ENCODE results near the gene SPATA6L. TPM values are rescaled to one million over a fixed set of nuclear protein-coding genes. Genes with fewer than 3 reads are reported as not detected.

SPATA6L gene
- total RNA-seq, 3 donors from 2014 or later (not counting 1 experiment from before 2014, with no cell fraction given), result 2.0 to 4.7 (median 4.3) TPM

DNA sequence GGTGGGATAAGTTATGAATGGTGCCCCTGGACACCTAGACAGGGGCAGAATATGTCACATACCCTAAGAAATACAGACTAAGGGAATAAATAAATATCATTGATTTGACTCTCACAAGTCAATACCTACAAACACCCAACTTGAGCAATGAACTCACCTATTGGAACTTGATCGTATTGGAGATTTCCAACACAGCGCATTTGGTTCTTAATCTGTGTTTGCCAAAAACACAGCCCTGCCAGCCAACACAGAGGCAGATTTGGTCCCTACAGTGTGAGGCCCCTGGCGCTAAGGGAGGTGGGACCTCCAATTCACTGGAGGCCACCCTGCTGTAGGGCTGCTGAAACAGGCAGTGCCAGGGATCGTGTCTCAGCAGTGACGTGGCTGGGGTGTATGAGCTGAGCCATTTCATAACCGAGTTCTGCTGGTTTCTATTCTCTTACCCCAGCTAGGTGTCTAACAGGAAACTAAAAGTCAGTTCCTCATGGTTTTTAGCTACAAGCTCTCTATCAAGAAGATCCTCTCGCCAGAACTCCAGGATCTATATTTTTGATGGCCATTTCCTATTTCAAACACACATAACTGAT lies 91.5 kb downstream of the SPATA6L start:
- TF ChIP-seq CTCF (IDR thresholded peaks at IDR 0.05), result no peak
- DNase-seq, result no peak
- Mint-ChIP-seq H3K9me3 (no peaks in the 10 kb centered on the region), H3K27ac (no peak overlapping the region), H3K27me3 (ENCODE audit: low read depth in 2 of 2) (peaks cover 0 to 6% of the 10 kb centered on the region in 2 donors), H3K4me1 (peaks cover 7 to 11% of the 10 kb centered on the region in 2 donors), H3K4me3 (no peak overlapping the region), H3K36me3 (no peaks in the 10 kb centered on the region)
- no peak overlapping the region for H3K27ac ChIP-seq (ENCODE audit: low read length)
- no peak for ATAC-seq
- H3K36me3 ChIP-seq (ENCODE audit: control insufficient read depth, insufficient read depth, low read length), result no peaks in the 10 kb centered on the region
- no peaks in the 10 kb centered on the region for H3K27me3 ChIP-seq (ENCODE audit: control insufficient read depth, insufficient read depth, low read length)
- H3K9me3 ChIP-seq (ENCODE audit: control insufficient read depth, insufficient read depth, low read length), result no peaks in the 10 kb centered on the region
- no peak overlapping the region for H3K4me3 ChIP-seq (ENCODE audit: low read length)
- H3K4me1 ChIP-seq (ENCODE audit: control insufficient read depth, insufficient read depth, low read length), result no peaks in the 10 kb centered on the region
- 93% methylated on average over 7 of the region's 7 CpGs for WGBS (ENCODE audit: insufficient coverage)
- intact Hi-C loops (cut with micrococcal nuclease), result no loop called here

DNA sequence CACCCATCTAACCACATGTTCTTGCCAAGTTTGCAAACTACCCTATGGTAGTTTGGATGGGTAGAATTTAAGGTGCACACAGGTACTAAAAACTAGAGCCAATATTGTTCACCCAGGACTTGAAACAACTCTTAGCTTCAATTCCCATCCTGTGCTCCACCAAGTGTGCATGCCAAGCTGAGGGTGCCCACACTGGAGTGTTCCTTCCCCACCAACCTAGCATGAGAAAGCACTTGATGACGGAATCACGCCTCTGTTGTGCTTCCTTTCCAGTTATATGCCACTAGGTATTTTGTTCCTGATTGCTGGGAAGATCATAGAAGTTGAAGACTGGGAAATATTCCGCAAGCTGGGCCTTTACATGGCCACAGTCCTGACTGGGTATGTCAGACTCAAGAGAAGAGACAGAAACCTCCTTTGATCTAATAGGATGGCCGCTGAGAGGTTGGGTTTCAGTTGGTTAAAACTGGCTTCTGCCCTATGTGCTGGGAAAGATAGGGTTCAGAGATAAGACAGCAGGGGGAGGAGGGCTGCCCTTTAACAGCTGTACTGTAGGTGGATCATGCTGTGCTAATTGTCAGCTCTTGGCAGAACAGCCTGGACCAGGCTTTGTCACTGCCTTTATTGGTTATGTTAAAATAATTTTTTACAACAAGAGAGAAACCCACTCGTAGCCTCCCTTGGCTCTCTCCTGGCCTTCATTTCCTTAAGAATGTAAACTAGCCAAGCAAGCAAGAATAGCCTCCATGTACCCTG lies 92.5 kb downstream of the SPATA6L start:
- Histone ChIP-seq H3K36me3 (ENCODE audit: control insufficient read depth, insufficient read depth, low read length) (no peaks in the 10 kb centered on the region), H3K4me1 (ENCODE audit: control insufficient read depth, insufficient read depth, low read length) (no peaks in the 10 kb centered on the region), H3K27ac (ENCODE audit: low read length) (no peak overlapping the region), H3K9me3 (ENCODE audit: control insufficient read depth, insufficient read depth, low read length) (no peaks in the 10 kb centered on the region), H3K27me3 (ENCODE audit: control insufficient read depth, insufficient read depth, low read length) (no peaks in the 10 kb centered on the region), H3K4me3 (ENCODE audit: low read length) (no peak overlapping the region)
- H3K9me3 Mint-ChIP-seq, result no peaks in the 10 kb centered on the region
- H3K4me3 Mint-ChIP-seq, result no peak overlapping the region
- DNase-seq (no peak), ATAC-seq (no peak)
- no peak for TF ChIP-seq CTCF (IDR thresholded peaks at IDR 0.05)
- H3K4me1 Mint-ChIP-seq, result peaks cover 7 to 11% of the 10 kb centered on the region in 2 donors
- H3K27ac Mint-ChIP-seq, result no peak overlapping the region
- intact Hi-C loops (cut with micrococcal nuclease), result no loop called here
- 82% methylated on average over 5 of the region's 5 CpGs for WGBS (ENCODE audit: insufficient coverage)
- H3K27me3 Mint-ChIP-seq (ENCODE audit: low read depth in 2 of 2), result peaks cover 0 to 6% of the 10 kb centered on the region in 2 donors
- H3K36me3 Mint-ChIP-seq, result no peaks in the 10 kb centered on the region

GRCh38 chr9:4573176-4573575 lies 93.1 kb downstream of the SPATA6L start:
- no peak for TF ChIP-seq CTCF (IDR thresholded peaks at IDR 0.05)
- Mint-ChIP-seq H3K27ac (no peak overlapping the region), H3K9me3 (no peaks in the 10 kb centered on the region), H3K27me3 (ENCODE audit: low read depth in 2 of 2) (peaks cover 0 to 4% of the 10 kb centered on the region in 2 donors), H3K36me3 (no peaks in the 10 kb centered on the region), H3K4me3 (no peak overlapping the region), H3K4me1 (peaks cover 7 to 11% of the 10 kb centered on the region in 2 donors)
- Histone ChIP-seq H3K27ac (ENCODE audit: low read length) (no peak overlapping the region), H3K9me3 (ENCODE audit: control insufficient read depth, insufficient read depth, low read length) (no peaks in the 10 kb centered on the region), H3K4me3 (ENCODE audit: low read length) (no peak overlapping the region), H3K4me1 (ENCODE audit: control insufficient read depth, insufficient read depth, low read length) (no peaks in the 10 kb centered on the region), H3K27me3 (ENCODE audit: control insufficient read depth, insufficient read depth, low read length) (no peaks in the 10 kb centered on the region), H3K36me3 (ENCODE audit: control insufficient read depth, insufficient read depth, low read length) (no peaks in the 10 kb centered on the region)
- intact Hi-C loops (cut with micrococcal nuclease), result no loop called here
- ATAC-seq (no peak), DNase-seq (no peak)
- WGBS (ENCODE audit: insufficient coverage), result 90% methylated on average over 3 of the region's 4 CpGs
